GM23248 (cell line): ENCODE measurements around the gene PSMB7.

Experiments
- EZH2 ChIP-seq: fragments of 200-600 bp; sonication (generic); IDR thresholded peaks from 2 replicates; pipeline ENCODE4 v1.6.1; 2018; ENCODE audit warnings: antibody characterized with exemption, mild to moderate bottlenecking; ENCODE audit not compliant: insufficient read depth, poor library complexity, severe bottlenecking
- EZH2phosphoT487 ChIP-seq: fragments of 200-600 bp; sonication (generic); IDR thresholded peaks from 2 replicates; pipeline ENCODE4 v1.6.1; 2018; ENCODE audit warnings: antibody characterized with exemption, moderate library complexity, mild to moderate bottlenecking, low read depth; ENCODE audit not compliant: insufficient read depth

- TF ChIP-seq EZH2phosphoT487 = no peak
- no peak for TF ChIP-seq EZH2
These were observed 92.4 kb downstream of the PSMB7 start for GRCh38 chr9:124322618-124323432.
